ENCODE results near the gene ZNF319.
"Not testable (repeated sequence)": the region's sequence is repeated elsewhere in the genome, so short reads cannot be mapped to it uniquely, and the experiment has no call there.

ZNF319 gene

DNA sequence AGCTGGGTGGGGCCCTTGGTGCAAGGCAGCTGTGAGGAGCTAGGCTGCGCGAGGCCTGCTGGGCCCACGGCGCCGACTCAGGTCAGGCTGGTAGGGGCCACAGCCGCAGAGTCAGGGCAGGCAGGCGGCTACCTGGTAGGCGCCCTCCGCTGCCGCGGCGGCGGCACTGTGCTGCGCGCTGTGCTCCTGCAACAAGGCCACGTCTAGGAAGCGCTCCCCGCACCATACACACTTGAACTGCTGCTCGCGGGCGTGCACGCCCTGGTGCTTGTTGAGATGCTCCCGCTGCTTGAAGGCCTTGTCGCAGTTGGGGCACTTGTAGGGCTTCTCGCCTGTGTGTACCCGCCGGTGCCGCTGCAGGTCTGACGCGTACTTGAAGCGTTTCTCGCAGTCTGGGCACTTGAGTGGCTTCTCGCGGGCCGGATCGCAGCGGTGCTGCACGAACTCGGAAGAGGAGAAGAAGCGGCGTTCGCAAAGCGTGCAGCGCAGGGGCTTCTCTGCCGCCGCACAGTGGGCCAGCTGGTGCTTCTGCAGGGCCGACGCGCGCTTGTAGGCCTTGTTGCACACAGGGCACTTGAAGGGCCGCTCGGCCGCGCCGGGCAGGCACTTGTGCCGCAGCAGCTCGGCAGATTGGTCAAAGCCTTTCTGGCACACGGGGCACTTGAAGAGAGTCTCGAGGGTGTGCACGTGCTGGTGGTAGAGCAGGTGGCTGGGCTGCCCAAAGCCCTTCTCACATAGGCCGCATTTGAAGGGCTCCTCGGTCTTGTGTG lies 3.9 kb downstream of the ZNF319 start:
- no peak for DNase-seq

- no peak for DNase-seq
Measured at GRCh38 chr16:57995721-57996405, 4.6 kb downstream of the ZNF319 start.

GRCh38 chr16:57994778-57995177 lies 5.7 kb downstream of the ZNF319 start:
- no peak for DNase-seq

GRCh38 chr16:57994361-57994760 lies 6.1 kb downstream of the ZNF319 start:
- no peak for DNase-seq

DNA sequence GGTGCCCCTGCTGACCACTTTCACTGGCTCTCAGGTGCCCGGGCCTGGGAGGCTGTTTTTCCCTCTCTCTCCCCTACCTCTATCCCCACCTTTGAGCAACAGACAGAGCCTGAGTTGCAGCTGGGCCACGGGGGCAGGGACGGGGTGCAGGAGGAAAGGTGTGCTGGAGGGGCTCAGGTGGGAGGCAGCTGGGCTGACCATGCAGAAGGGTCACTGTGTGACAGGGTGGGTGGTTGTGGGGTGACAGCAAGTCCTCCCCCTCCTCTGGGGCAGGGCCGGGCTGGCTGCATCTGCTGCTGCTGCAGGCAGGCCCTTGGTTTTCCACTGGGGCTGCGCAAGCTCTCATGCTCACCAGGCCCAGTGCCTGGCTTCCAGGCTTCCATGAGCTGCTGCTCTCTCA lies 6.6 kb downstream of the ZNF319 start:
- DNase-seq = no peak

GRCh38 chr16:57993438-57993837 lies 7.0 kb downstream of the ZNF319 start:
- DNase-seq = peak; percentile 77

DNA sequence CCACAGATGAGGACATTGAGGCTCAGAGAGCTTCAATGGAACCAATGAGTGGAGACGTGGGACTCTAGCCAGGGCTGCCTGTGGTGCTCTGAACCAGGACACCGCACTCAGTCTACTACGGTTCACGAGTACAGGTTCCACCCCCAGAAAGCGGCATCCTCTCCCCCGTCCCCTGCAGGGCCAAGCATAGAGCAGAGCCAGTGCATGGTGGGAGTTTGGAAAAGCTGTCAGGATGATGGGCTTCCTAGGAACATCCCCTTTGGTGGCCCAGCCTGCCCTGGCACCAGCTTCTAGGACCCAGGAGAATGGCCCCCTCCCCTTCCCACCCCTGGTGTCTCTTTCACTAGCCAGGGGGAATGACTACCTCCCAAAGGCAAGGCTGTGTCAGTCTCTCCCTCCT lies 8.4 kb downstream of the ZNF319 start:
- DNase-seq = no peak

- DNase-seq = no peak
Measured at GRCh38 chr16:57991551-57992059, 8.9 kb downstream of the ZNF319 start.

DNA sequence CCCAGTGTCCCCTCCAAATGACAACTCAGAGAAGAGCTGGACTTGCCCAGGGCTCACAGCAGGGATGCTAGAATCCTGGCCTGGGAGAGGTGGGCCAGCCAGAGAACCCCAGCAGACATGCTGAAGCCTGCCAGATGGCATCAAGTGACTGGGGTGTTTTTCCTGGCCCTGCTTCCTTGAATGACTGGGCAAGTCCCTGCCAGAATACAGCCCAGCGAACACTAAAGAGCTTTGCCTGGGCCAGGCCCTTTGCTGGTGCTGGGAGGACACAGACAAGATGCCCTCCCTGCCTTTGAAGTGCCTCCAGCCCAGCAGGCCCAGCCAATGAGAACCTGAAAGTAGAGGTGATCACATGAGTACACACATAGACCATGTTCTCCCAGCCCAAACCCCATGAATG lies 11.5 kb downstream of the ZNF319 start:
- DNase-seq = peak; percentile 48

GRCh38 chr16:57987441-57988177 lies 12.9 kb downstream of the ZNF319 start:
- DNase-seq = no peak

- DNase-seq = no peak
Measured at GRCh38 chr16:57986196-57986595, 14.3 kb downstream of the ZNF319 start.

GRCh38 chr16:57985204-57986181 lies 15.0 kb downstream of the ZNF319 start:
- no peak for DNase-seq

DNA sequence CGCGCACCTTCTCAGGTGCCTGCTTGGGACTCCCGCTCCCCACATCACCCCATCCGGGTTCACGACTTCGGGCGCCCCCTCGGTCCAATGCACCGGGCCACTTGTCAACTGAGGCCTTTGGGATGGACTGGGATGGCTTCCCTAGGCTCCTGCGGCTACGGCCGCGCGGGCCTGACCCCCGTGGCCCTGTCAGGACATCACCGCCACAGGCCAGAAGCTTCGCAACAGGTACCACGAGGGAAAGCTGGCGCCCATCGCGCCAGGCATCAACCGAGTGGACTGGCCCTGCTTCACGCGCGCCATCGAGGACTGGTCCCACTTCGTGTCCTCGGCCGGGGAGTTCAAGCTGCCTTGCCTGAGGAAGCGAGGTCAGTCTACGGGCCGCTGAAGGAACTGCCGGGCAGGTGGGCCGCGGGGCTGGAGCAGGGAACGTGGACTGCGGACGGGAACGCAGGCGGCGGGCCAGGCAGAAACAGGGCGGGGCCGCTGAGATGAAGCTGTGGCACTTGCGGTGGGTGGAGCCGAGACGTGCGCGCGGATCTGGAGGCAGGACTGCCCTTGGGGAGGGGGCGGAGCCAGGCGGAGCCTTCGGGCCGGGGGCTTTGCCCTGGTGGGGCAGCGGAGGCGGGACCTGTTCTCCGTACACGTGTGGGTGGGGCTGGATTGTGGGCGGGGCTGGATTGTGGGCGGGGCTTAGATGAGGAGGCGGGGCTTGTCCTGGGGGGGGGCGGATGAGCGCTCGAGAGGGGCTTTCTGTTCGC lies 15.8 kb downstream of the ZNF319 start:
- peak; percentile 3 for DNase-seq

DNA sequence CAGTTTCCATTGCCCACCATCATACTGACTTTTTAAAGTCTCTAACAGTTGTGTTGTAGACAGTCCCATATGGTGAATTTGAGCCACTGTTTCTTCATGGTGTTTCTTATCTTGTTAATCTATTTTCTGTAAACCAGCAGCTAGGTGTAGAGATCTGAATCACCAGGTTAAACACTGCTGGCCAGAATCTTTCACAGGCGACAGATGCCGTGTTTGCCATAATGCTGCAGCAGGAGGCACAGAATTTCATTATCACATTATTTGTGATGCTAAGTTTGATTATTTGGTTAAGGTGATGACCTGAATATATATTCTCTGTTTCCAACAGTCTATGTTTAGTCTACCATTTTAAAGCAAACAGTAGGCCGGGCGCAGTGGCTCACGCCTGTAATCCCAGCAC lies 18.1 kb downstream of the ZNF319 start:
- no peak for DNase-seq

- DNase-seq = no peak
Measured at GRCh38 chr16:57981636-57982035, 18.8 kb downstream of the ZNF319 start.

GRCh38 chr16:57979006-57979585 lies 21.4 kb downstream of the ZNF319 start:
- no peak for DNase-seq

GRCh38 chr16:57978070-57978465 lies 22.4 kb downstream of the ZNF319 start:
- DNase-seq = not testable (repeated sequence)

GRCh38 chr16:57977418-57978069 lies 22.9 kb downstream of the ZNF319 start:
- DNase-seq = no peak

GRCh38 chr16:57976331-57976796 lies 24.1 kb downstream of the ZNF319 start:
- no peak for DNase-seq

GRCh38 chr16:57972306-57972705 lies 28.2 kb downstream of the ZNF319 start:
- DNase-seq = no peak

DNA sequence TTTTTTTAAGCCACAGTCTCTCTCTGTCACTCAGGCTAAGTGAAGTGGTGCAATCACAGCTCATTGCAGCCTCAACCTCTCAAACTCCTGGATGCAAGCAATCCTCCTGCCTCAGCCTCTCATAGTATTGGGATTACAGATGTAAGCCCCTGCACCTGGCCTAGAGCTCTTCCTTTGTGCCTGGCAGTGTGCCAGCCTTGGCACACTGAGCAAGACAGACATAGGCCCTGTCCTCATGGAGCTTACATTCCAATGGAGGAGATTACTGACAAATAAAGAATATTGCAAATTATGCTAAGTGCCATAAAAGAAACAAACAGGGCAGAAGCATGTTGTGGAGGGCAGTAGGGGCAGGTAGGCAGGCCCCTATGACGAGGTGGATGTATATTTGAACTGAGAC lies 28.6 kb downstream of the ZNF319 start:
- DNase-seq = no peak

All from DMS79 treated with DMSO at 0.1 percent for 48 hours (cell line).